ENCODE measurements around the gene TSPEAR.
"Not testable (repeated sequence)": the region's sequence is repeated elsewhere in the genome, so short reads cannot be mapped to it uniquely, and the experiment has no call there.

TSPEAR gene

GRCh38 chr21:44551340-44551961 lies 159.9 kb downstream of the TSPEAR start, which contains the start of gene KRTAP10-2:
KRTAP10-2 (minus strand) TSS chr21:44551505; CDS start chr21:44551458, 47 bp downstream.
- no peaks in the 10 kb centered on the region for H3K27me3 ChIP-seq (ENCODE audit: control insufficient read depth, low read length)
- TF ChIP-seq EZH2phosphoT487 (IDR thresholded peaks at IDR 0.05; ENCODE audit: borderline replicate concordance, low read length) (no peak), CTCF (IDR thresholded peaks at IDR 0.05; ENCODE audit: low read depth, low read length, poor library complexity, severe bottlenecking) (no peak)
- H3K36me3 ChIP-seq (ENCODE audit: control insufficient read depth, low read length): no peaks in the 10 kb centered on the region
- no peaks in the 10 kb centered on the region for H3K79me2 ChIP-seq (ENCODE audit: control insufficient read depth, low read length)
- peaks cover 13% of the 10 kb centered on the region for H3K9me3 ChIP-seq (ENCODE audit: control insufficient read depth, insufficient read depth, low read length)
- H4K20me1 ChIP-seq (ENCODE audit: control insufficient read depth, insufficient read depth, low read depth, low read length): no peaks in the 10 kb centered on the region
- H3K4me1 ChIP-seq (ENCODE audit: control insufficient read depth, low read length): peaks cover 9% of the 10 kb centered on the region
- H3K27ac ChIP-seq (ENCODE audit: low read depth, low read length): no peak within 1 kb of the TSS
- no peaks in the 10 kb centered on the region for H3F3A ChIP-seq (ENCODE audit: control insufficient read depth, insufficient read depth)
- no peak within 1 kb of the TSS for H3K4me2 ChIP-seq (ENCODE audit: low read length)
- H3K9me2 ChIP-seq (replicated peaks; ENCODE audit: control insufficient read depth, low read length): no peaks in the 10 kb centered on the region
- no peak within 1 kb of the TSS for H3K4me3 ChIP-seq (ENCODE audit: low read length)

- Histone ChIP-seq H3K27me3 (ENCODE audit: control insufficient read depth, low read length) (no peaks in the 10 kb centered on the region), H4K20me1 (ENCODE audit: control insufficient read depth, insufficient read depth, low read depth, low read length) (no peaks in the 10 kb centered on the region), H3K79me2 (ENCODE audit: control insufficient read depth, low read length) (no peaks in the 10 kb centered on the region), H3K27ac (ENCODE audit: low read depth, low read length) (no peak overlapping the region), H3K9me2 (replicated peaks; ENCODE audit: control insufficient read depth, low read length) (no peaks in the 10 kb centered on the region), H3K4me1 (ENCODE audit: control insufficient read depth, low read length) (peaks cover 9% of the 10 kb centered on the region), H3K36me3 (ENCODE audit: control insufficient read depth, low read length) (no peaks in the 10 kb centered on the region), H3K4me3 (ENCODE audit: low read length) (no peak overlapping the region), H3K4me2 (ENCODE audit: low read length) (no peak overlapping the region), H3K9me3 (ENCODE audit: control insufficient read depth, insufficient read depth, low read length) (peaks cover 15% of the 10 kb centered on the region), H3F3A (ENCODE audit: control insufficient read depth, insufficient read depth) (no peaks in the 10 kb centered on the region)
- no peak for TF ChIP-seq EZH2phosphoT487 (IDR thresholded peaks at IDR 0.05; ENCODE audit: borderline replicate concordance, low read length)
- no peak for TF ChIP-seq CTCF (IDR thresholded peaks at IDR 0.05; ENCODE audit: low read depth, low read length, poor library complexity, severe bottlenecking)
These were observed 160.6 kb downstream of the TSPEAR start for GRCh38 chr21:44550807-44551206.

GRCh38 chr21:44550285-44550684 lies 161.1 kb downstream of the TSPEAR start:
- not testable (repeated sequence) for H3K36me3 ChIP-seq (ENCODE audit: control insufficient read depth, low read length); H3F3A ChIP-seq (ENCODE audit: control insufficient read depth, insufficient read depth); H3K4me1 ChIP-seq (ENCODE audit: control insufficient read depth, low read length); H3K27me3 ChIP-seq (ENCODE audit: control insufficient read depth, low read length); H3K27ac ChIP-seq (ENCODE audit: low read depth, low read length); H3K79me2 ChIP-seq (ENCODE audit: control insufficient read depth, low read length); H3K9me2 ChIP-seq (replicated peaks; ENCODE audit: control insufficient read depth, low read length); H4K20me1 ChIP-seq (ENCODE audit: control insufficient read depth, insufficient read depth, low read depth, low read length); H3K4me3 ChIP-seq (ENCODE audit: low read length); H3K4me2 ChIP-seq (ENCODE audit: low read length)
- H3K9me3 ChIP-seq (ENCODE audit: control insufficient read depth, insufficient read depth, low read length): peaks cover 15% of the 10 kb centered on the region

GRCh38 chr21:44549525-44550211 lies 161.7 kb downstream of the TSPEAR start:
- Histone ChIP-seq H4K20me1 (ENCODE audit: control insufficient read depth, insufficient read depth, low read depth, low read length) (no peaks in the 10 kb centered on the region), H3K27ac (ENCODE audit: low read depth, low read length) (no peak overlapping the region), H3K9me2 (replicated peaks; ENCODE audit: control insufficient read depth, low read length) (no peaks in the 10 kb centered on the region), H3K27me3 (ENCODE audit: control insufficient read depth, low read length) (no peaks in the 10 kb centered on the region), H3K4me3 (ENCODE audit: low read length) (no peak overlapping the region), H3K79me2 (ENCODE audit: control insufficient read depth, low read length) (no peaks in the 10 kb centered on the region), H3K36me3 (ENCODE audit: control insufficient read depth, low read length) (no peaks in the 10 kb centered on the region), H3K4me2 (ENCODE audit: low read length) (no peak overlapping the region), H3K9me3 (ENCODE audit: control insufficient read depth, insufficient read depth, low read length) (peaks cover 15% of the 10 kb centered on the region), H3F3A (ENCODE audit: control insufficient read depth, insufficient read depth) (no peaks in the 10 kb centered on the region), H3K4me1 (ENCODE audit: control insufficient read depth, low read length) (peaks cover 9% of the 10 kb centered on the region)
- TF ChIP-seq EZH2phosphoT487 (IDR thresholded peaks at IDR 0.05; ENCODE audit: borderline replicate concordance, low read length): no peak
- TF ChIP-seq CTCF (IDR thresholded peaks at IDR 0.05; ENCODE audit: low read depth, low read length, poor library complexity, severe bottlenecking): no peak

Measured in DOHH2 (cell line).